NCI-H2196 treated with DMSO at 0.1 percent for 48 hours (cell line): ENCODE measurements around the gene VPS41.

Experiments
- DNase-seq: peaks from one replicate; lab custom pipeline; 2025; ENCODE audit not compliant: unreplicated experiment; lab: John Stamatoyannopoulos, UW

Gene VPS41

DNA sequence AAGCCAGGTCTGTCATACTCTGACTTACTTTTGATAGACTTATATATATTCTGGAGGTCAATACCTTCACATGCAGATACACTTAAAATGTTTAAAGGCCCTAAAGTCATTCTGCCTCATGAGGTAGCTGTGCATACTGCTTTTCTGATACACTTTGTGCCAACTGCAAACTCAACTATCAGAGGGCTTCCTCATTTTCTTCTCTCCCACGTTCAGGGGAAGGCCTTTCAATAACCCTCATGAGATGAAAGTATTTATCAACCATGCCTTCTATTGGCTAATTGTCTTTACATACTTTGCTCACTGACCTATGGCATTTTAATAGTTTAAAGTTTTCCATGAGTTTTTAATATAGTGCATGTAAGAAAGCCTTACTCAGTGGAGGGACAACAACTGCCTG lies 165.1 kb downstream of the VPS41 start:
- DNase-seq: no peak

GRCh38 chr7:38740041-38740440 lies 168.9 kb downstream of the VPS41 start:
- no peak for DNase-seq

- DNase-seq: no peak
These were observed 172.9 kb downstream of the VPS41 start for GRCh38 chr7:38736138-38736537.

DNA sequence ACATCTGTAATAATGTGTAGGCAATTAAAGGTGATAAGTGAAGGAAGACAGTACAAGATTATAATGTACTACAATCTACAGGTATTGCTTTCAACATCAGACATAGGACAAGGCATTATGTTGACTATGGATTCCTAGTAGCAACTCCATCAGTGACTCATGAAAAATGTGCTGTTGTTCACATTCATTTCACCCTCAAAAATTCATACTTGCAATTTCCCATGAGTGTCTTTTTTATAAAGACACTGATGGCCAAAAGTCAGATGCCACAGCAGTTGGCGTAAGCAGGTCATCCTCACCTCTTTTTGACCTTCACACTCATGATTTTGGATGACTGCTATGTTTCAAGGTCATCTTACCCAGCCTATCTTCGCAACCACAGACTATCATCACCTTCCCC lies 177.8 kb downstream of the VPS41 start:
- DNase-seq: no peak

GRCh38 chr7:38728145-38728544 lies 180.8 kb downstream of the VPS41 start:
- no peak for DNase-seq

- no peak for DNase-seq
These were observed 181.6 kb downstream of the VPS41 start for GRCh38 chr7:38727184-38727940.

GRCh38 chr7:38723327-38723726 lies 185.7 kb downstream of the VPS41 start:
- no peak for DNase-seq

- DNase-seq: no peak
These were observed 192.6 kb downstream of the VPS41 start for GRCh38 chr7:38716397-38716796.

DNA sequence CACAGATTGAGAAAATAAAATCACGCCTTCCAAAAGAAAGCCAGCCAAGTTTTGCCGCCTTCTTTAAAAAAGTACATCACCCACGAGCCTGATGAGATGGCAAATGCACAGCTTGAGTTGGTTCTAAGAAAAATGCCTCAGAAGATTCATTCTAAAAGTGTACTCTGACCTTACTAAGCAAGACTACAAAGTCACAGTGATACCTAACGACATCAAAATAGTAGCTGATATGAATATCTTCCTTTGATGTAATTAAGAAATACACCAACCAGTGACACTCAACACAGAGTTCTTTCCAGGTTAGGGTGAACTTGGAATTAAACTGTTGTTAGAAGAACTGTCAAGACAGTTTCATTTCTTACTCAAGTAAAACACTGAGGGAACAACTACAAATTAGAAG lies 199.9 kb downstream of the VPS41 start:
- no peak for DNase-seq

GRCh38 chr7:38704751-38705150 lies 204.2 kb downstream of the VPS41 start:
- no peak for DNase-seq

- DNase-seq: no peak
These were observed 204.9 kb downstream of the VPS41 start for GRCh38 chr7:38704041-38704547.

DNA sequence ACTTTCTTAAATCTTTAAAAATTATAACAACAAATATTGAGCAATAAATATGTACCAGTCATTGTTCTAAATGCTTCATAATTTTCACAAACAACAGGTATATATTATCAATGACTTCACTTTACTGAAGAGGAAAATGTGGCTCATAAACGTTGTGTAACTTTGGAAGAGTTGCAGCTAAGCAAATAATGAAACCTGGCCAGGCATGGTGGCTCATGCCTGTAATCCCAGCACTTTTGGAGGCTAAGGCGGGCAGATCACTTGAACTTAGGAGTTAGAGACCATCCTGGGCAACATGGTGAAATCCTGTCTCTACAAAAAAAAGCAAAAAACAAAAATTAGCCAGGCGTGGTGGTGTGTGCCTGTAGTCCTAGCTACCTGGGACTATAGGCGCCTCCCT lies 205.9 kb downstream of the VPS41 start:
- DNase-seq: no peak

GRCh38 chr7:38702002-38702535 lies 206.9 kb downstream of the VPS41 start:
- no peak for DNase-seq

DNA sequence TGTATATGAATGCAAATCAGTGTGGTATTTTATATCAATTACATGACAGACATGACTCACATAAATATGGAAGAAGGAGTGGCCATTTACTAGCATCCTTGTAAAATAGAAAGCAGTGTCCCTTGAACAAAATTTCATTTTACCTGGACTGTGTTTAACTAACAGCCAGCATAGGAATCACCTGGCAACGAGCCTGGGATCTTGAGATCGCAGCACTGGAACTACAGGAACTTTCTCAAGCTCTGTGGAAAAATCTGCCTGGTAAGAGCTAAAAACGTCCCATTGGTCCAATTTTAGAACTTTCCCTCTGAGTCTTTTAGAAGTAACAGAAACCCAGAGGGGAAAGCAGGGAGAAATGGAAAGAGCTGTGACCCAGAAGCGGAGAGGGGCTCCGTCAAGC lies 208.9 kb downstream of the VPS41 start:
- no peak for DNase-seq

DNA sequence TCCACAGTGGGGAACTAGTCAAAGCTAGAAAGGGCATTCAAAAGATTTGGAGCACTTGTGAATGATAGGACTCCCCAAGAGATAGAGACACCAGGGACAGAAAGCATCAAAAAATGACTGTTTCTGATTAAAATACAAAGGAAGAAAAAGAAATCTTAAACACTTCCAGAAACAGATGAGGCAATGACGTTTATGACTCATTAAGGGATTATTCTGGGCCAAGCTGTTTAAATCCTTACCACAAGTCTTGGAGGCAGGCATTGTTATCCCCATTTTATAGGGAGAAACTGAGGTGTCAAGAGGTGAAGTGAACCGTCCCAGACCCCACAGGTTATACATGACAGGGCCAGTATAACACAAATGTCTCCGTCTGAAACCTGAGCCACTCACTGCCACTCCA lies 209.5 kb downstream of the VPS41 start:
- no peak for DNase-seq

- DNase-seq: no peak
These were observed 214.7 kb downstream of the VPS41 start for GRCh38 chr7:38694326-38694725.

- DNase-seq: no peak
These were observed 222.1 kb downstream of the VPS41 start for GRCh38 chr7:38686888-38687287.

- DNase-seq: no peak
These were observed 223.1 kb downstream of the VPS41 start for GRCh38 chr7:38685851-38686250.

DNA sequence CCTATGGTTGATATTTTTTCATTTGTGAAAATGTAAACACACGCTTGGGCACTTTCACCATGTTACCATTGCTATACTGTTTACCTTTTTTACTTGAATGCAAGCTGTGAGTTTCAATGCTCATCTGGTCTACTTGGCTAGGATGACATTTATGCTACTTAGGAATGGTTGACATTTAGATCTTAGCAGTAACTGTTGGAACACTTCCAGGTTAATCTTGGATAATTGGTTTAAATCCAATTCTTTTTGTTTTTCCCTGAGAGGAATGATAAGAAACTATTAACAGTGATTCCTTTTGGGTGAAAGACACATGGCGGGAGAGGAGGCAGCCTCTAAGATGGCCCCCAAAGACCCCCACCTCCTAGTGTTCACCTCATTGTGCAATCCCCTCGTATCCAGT lies 226.4 kb downstream of the VPS41 start:
- no peak for DNase-seq

DNA sequence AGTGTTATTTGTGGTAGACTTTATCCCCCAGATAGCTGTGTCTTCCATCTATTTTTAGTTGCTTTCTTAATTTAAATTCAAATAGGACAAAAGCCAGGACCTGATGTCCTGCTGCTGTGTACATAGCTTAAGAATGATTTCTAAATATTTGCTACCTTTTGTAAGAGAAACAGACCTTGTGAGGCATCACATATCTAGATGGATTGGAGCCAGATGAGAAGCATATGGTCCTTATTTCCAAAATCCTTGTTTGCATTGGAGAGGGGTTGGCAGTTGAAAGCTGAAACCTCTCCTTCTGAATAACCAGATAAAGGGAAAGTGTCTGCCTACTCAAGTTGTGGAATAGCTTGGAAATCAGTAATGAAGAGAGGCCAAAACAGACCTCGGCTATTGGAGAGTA lies 227.1 kb downstream of the VPS41 start:
- DNase-seq: peak; percentile 47

- DNase-seq: no peak
These were observed 229.6 kb downstream of the VPS41 start for GRCh38 chr7:38679419-38679818.

DNA sequence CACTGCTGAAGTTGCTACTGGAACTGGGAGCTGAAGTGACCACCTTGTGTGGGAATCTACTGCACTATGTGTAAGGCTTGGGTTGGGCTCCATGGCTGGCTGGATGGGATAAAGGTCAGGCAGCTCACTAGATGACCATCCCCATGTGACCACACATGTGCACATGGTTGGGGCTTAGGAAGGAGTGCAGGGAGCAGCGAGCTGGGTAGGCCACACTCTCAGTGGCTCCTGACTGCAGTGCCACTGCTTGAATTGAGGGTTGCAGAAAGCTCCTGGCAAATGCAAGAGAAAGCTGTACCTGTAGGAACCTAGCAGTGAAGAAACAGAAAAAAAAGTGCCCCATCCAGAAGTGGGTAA lies 230.3 kb downstream of the VPS41 start:
- DNase-seq: no peak
